Anterior cingulate cortex (tissue), 58 donors: Measurements from ENCODE around the gene NPTN.
"Not testable (repeated sequence)": the region's sequence is repeated elsewhere in the genome, so short reads cannot be mapped to it uniquely, and the experiment has no call there.

Experiments used
- DNase-seq, 58 donors: peaks; one replicate each; lab custom pipeline; 2025; lab: John Stamatoyannopoulos, UW

The NPTN gene

GRCh38 chr15:73633111-73633990, at the start of gene NPTN:
Gene NPTN (minus strand): TSS chr15:73633389. CDS start chr15:73633215, 174 bp downstream.
- peak; percentile 80 to 99 (median 98) for DNase-seq

- DNase-seq = no peak
Measured at GRCh38 chr15:73682600-73683090, 49.5 kb upstream of the NPTN start.

- DNase-seq = no peak
Measured at GRCh38 chr15:73681856-73682599, 48.8 kb upstream of the NPTN start.

- no peak for DNase-seq
Measured at GRCh38 chr15:73681063-73681462, 47.9 kb upstream of the NPTN start.

GRCh38 chr15:73680549-73680948, 47.4 kb upstream of the NPTN start:
- DNase-seq = no peak

GRCh38 chr15:73679964-73680363, 46.8 kb upstream of the NPTN start:
- DNase-seq = peak in 3 of 58 donors; percentile 11 to 26 (median 12)

- DNase-seq = no peak
Measured at GRCh38 chr15:73679180-73679579, 46.0 kb upstream of the NPTN start.

GRCh38 chr15:73678498-73678897, 45.3 kb upstream of the NPTN start:
- DNase-seq = no peak

- no peak for DNase-seq
Measured at GRCh38 chr15:73677733-73678132, 44.5 kb upstream of the NPTN start.

GRCh38 chr15:73677146-73677607, 44.0 kb upstream of the NPTN start:
- peak in 13 of 58 donors; percentile 4 to 53 (median 16) for DNase-seq

- no peak for DNase-seq
Measured at GRCh38 chr15:73674587-73674986, 41.4 kb upstream of the NPTN start.

GRCh38 chr15:73660455-73660854, 27.3 kb upstream of the NPTN start:
- DNase-seq = no peak

- DNase-seq = no peak
Measured at GRCh38 chr15:73658645-73659044, 25.5 kb upstream of the NPTN start.

GRCh38 chr15:73655724-73656123, 22.5 kb upstream of the NPTN start:
- DNase-seq = no peak

GRCh38 chr15:73654659-73655058, 21.5 kb upstream of the NPTN start:
- no peak for DNase-seq

- no peak for DNase-seq
Measured at GRCh38 chr15:73650416-73651126, 17.4 kb upstream of the NPTN start.

GRCh38 chr15:73648014-73648295, 14.8 kb upstream of the NPTN start:
- no peak for DNase-seq

GRCh38 chr15:73647259-73648013, 14.2 kb upstream of the NPTN start:
- DNase-seq = no peak

- not testable (repeated sequence) for DNase-seq
Measured at GRCh38 chr15:73639464-73639863, 6.3 kb upstream of the NPTN start.

GRCh38 chr15:73637527-73637926, 4.3 kb upstream of the NPTN start:
- DNase-seq = no peak
